IMR-90 (cell line): ENCODE results near the gene TNNC1. TPM values are rescaled to one million over a fixed set of nuclear protein-coding genes. Genes with fewer than 3 reads are reported as not detected.
A peak's percentile ranks its signal among the peaks of the same experiment; 100 is the strongest.

ENCODE experiments used
- ATAC-seq: fragments of 200-7000 bp; cut with Tn5 transposase; 2 replicates; pipeline ENCODE4 v1.9.1; 2020; ENCODE audit warnings: low read depth, mild to moderate bottlenecking, moderate library complexity
- BruUV-seq: library from RNA; stranded (reverse); fragments of 400-500 nt; replicated peaks from 2 replicates; lab custom pipeline; 2021; lab: Mats Ljungman, UMichigan
- CTCF ChIA-PET: fragments of 300-600 bp; formaldehyde crosslinking; extraction: SDS; loops from one replicate; lab custom pipeline; 2021; ENCODE audit warnings: antibody characterized with exemption; lab: Yijun Ruan, JAX
- POLR2A ChIA-PET: fragments of 300-600 bp; sonication (Branson Sonifier 250); formaldehyde crosslinking; loops from one replicate; lab custom pipeline; 2022; ENCODE audit warnings: antibody characterized with exemption; ENCODE audit not compliant: unreplicated experiment; lab: Charles Lee
- DNase-seq: peaks from one replicate; pipeline ENCODE4 v3.0.0; 2013
- H2AFZ ChIP-seq: replicated peaks from 2 replicates; pipeline ENCODE3; 2013; ENCODE audit warnings: low read length, mild to moderate bottlenecking; ENCODE audit not compliant: poor library complexity
- H2AK5ac ChIP-seq: 2 replicates; pipeline ENCODE4 v1.6.1; 2013; ENCODE audit warnings: low read depth, low read length, inconsistent platforms
- H2AK9ac ChIP-seq: replicated peaks from 2 replicates; pipeline ENCODE3; 2013; ENCODE audit warnings: mild to moderate bottlenecking, low read depth, low read length, moderate library complexity; ENCODE audit not compliant: poor library complexity
- H2BK120ac ChIP-seq: 2 replicates; pipeline ENCODE4 v1.6.1; 2013; ENCODE audit warnings: low read depth, low read length, inconsistent platforms
- H2BK15ac ChIP-seq: 3 replicates; pipeline ENCODE4 v1.6.1; 2013; ENCODE audit warnings: low read depth, low read length, inconsistent platforms
- H2BK20ac ChIP-seq: 2 replicates; pipeline ENCODE4 v1.6.1; 2013; ENCODE audit warnings: low read depth, mild to moderate bottlenecking, inconsistent platforms, low read length, moderate library complexity
- H2BK5ac ChIP-seq: 2 replicates; pipeline ENCODE4 v1.6.1; 2013; ENCODE audit warnings: mild to moderate bottlenecking, low read depth, low read length, inconsistent platforms; ENCODE audit not compliant: poor library complexity, severe bottlenecking
- H3K14ac ChIP-seq: replicated peaks from 2 replicates; pipeline ENCODE4 v1.6.1; 2013; ENCODE audit warnings: low read depth, low read length, inconsistent platforms
- H3K18ac ChIP-seq: 2 replicates; pipeline ENCODE4 v1.6.1; 2013; ENCODE audit warnings: low read depth, low read length, control low read depth
- H3K23ac ChIP-seq: 2 replicates; pipeline ENCODE4 v1.6.1; 2013; ENCODE audit warnings: low read depth, low read length, inconsistent platforms
- H3K27ac ChIP-seq: 2 replicates; pipeline ENCODE4 v1.5.1; 2013; ENCODE audit warnings: mild to moderate bottlenecking, control low read depth, low read length; ENCODE audit not compliant: insufficient read depth
- H3K27me3 ChIP-seq: 2 replicates; pipeline ENCODE4 v1.6.1; 2013; ENCODE audit warnings: low read length; ENCODE audit not compliant: control insufficient read depth, insufficient read depth
- H3K36me3 ChIP-seq: 2 replicates; pipeline ENCODE4 v1.6.1; 2013; ENCODE audit warnings: low read length, mixed read lengths; ENCODE audit not compliant: control insufficient read depth, insufficient read depth
- H3K4ac ChIP-seq: 2 replicates; pipeline ENCODE4 v1.6.1; 2013; ENCODE audit warnings: low read depth, low read length, inconsistent platforms
- H3K4me1 ChIP-seq: 2 replicates; pipeline ENCODE4 v1.6.1; 2013; ENCODE audit warnings: low read length, mixed read lengths; ENCODE audit not compliant: control insufficient read depth, insufficient read depth
- H3K4me2 ChIP-seq: 2 replicates; pipeline ENCODE4 v1.6.1; 2013; ENCODE audit warnings: low read depth, mild to moderate bottlenecking, control low read depth, low read length, moderate library complexity
- H3K4me3 ChIP-seq: 2 replicates; pipeline ENCODE4 v1.5.1; 2013; ENCODE audit warnings: low read depth, mild to moderate bottlenecking, control low read depth, low read length, moderate library complexity; ENCODE audit not compliant: insufficient read depth
- H3K56ac ChIP-seq: 2 replicates; pipeline ENCODE4 v1.6.1; 2013; ENCODE audit warnings: low read length, inconsistent platforms; ENCODE audit not compliant: insufficient read depth; ENCODE audit errors: extremely low read depth
- H3K79me1 ChIP-seq, 2 experiments: 2 replicates each; pipeline ENCODE4 v1.6.1; 2013; ENCODE audit warnings: low read length in 2 of 2, inconsistent platforms in 1 of 2, low read depth in 1 of 2
- H3K9ac ChIP-seq: 2 replicates; pipeline ENCODE4 v1.6.1; 2013; ENCODE audit warnings: low read depth, low read length, control low read depth
- H3K9me1 ChIP-seq: 2 replicates; pipeline ENCODE4 v1.6.1; 2013; ENCODE audit warnings: low read length, inconsistent platforms; ENCODE audit not compliant: insufficient read depth
- H3K9me3 ChIP-seq: 2 replicates; pipeline ENCODE4 v1.6.1; 2013; ENCODE audit warnings: low read length; ENCODE audit not compliant: control insufficient read depth, insufficient read depth
- H4K20me1 ChIP-seq: 2 replicates; pipeline ENCODE4 v1.6.1; 2013; ENCODE audit warnings: low read length, inconsistent platforms; ENCODE audit not compliant: insufficient read depth
- H4K5ac ChIP-seq: 2 replicates; pipeline ENCODE4 v1.6.1; 2013; ENCODE audit warnings: mild to moderate bottlenecking, low read depth, low read length, control low read depth
- H4K8ac ChIP-seq, 2 experiments: 2 replicates each; pipeline ENCODE4 v1.6.1; 2013; ENCODE audit warnings: low read depth in 2 of 2, low read length in 2 of 2, control low read depth in 1 of 2, inconsistent platforms in 1 of 2
- H4K91ac ChIP-seq: 2 replicates; pipeline ENCODE4 v1.6.1; 2013; ENCODE audit warnings: low read depth, low read length, inconsistent platforms; ENCODE audit not compliant: insufficient read depth
- CEBPB ChIP-seq: IDR thresholded peaks from 2 replicates; pipeline ENCODE4 v1.6.1; 2012; ENCODE audit warnings: low read depth, low read length, improper control_type of control experiment
- CHD1 ChIP-seq: IDR thresholded peaks from 2 replicates; pipeline ENCODE4 v1.6.1; 2012; ENCODE audit warnings: low read depth, low read length, improper control_type of control experiment
- FOS ChIP-seq: fragments of 150-350 bp; IDR thresholded peaks from 2 replicates; pipeline ENCODE4 v1.6.1; 2016; ENCODE audit warnings: low read depth, low read length
- MAFK ChIP-seq: IDR thresholded peaks from 2 replicates; pipeline ENCODE4 v1.6.1; 2012; ENCODE audit warnings: low read depth, low read length, improper control_type of control experiment
- POLR2A ChIP-seq: IDR thresholded peaks from 2 replicates; pipeline ENCODE4 v1.6.1; 2012; ENCODE audit warnings: mild to moderate bottlenecking, low read depth, low read length
- RCOR1 ChIP-seq: IDR thresholded peaks from 2 replicates; pipeline ENCODE4 v1.6.1; 2012; ENCODE audit warnings: mild to moderate bottlenecking, low read length, improper control_type of control experiment; ENCODE audit not compliant: insufficient replicate concordance
- SMC3 ChIP-seq: fragments of 150-350 bp; IDR thresholded peaks from 2 replicates; pipeline ENCODE4 v1.6.1; 2016; ENCODE audit warnings: low read depth, mild to moderate bottlenecking, antibody characterized with exemption, low read length, moderate library complexity
- WGBS, 2 experiments: methylation state at CpG; one replicate each; pipeline versions ENCODE4 v1.1.5 to v1.1.7; 2013; ENCODE audit warnings: missing lambda C conversion rate in 2 of 2; ENCODE audit not compliant: insufficient read length in 1 of 2; ENCODE audit errors: extremely low coverage in 2 of 2; 5-methylcytosine and 5-hydroxymethylcytosine counted together
- dilution Hi-C: fragments of 300-500 bp; cut with HindIII; formaldehyde crosslinking; loops from one replicate; pipeline ENCODE4 v1.14.3; 2018; ENCODE audit warnings: low sequenced_read_pairs; ENCODE audit not compliant: unreplicated experiment
- in situ Hi-C: fragments of 300-500 bp; cut with MboI; formaldehyde crosslinking; loops from 3 replicates; pipeline ENCODE4 v1.14.3; 2019; ENCODE audit warnings: low sequenced_read_pairs, inconsistent platforms, mixed read lengths
- intact Hi-C: fragments of 100-400 bp; cut with micrococcal nuclease; formaldehyde crosslinking; loops from 2 replicates; pipeline ENCODE4 v1.10.0; 2022
- polyA plus RNA-seq, 3 experiments: library from polyadenylated mRNA; depleted of rRNA; stranded (reverse); fragments of >200 nt; gene quantifications; 2 replicates each; pipeline ENCODE4 v1.2.3, GENCODE V29; 2012; ENCODE audit warnings: low replicate concordance in 1 of 3
- total RNA-seq: library from RNA; depleted of rRNA; stranded (reverse); fragments of >200 nt; gene quantifications from 2 replicates; pipeline ENCODE4 v1.2.3, GENCODE V29; 2012
- TF ChIP-seq, protein P1 (sequence below): fragments of 150-350 bp; IDR thresholded peaks from 2 replicates; pipeline ENCODE4 v1.6.1; 2016; ENCODE audit warnings: low read depth, mild to moderate bottlenecking, low read length, moderate library complexity, borderline replicate concordance

TNNC1 gene
- total and polyA plus RNA-seq, 2 of the 4 experiments (the other 2 are of a cell fraction), result 1.3 to 4.6 TPM

DNA sequence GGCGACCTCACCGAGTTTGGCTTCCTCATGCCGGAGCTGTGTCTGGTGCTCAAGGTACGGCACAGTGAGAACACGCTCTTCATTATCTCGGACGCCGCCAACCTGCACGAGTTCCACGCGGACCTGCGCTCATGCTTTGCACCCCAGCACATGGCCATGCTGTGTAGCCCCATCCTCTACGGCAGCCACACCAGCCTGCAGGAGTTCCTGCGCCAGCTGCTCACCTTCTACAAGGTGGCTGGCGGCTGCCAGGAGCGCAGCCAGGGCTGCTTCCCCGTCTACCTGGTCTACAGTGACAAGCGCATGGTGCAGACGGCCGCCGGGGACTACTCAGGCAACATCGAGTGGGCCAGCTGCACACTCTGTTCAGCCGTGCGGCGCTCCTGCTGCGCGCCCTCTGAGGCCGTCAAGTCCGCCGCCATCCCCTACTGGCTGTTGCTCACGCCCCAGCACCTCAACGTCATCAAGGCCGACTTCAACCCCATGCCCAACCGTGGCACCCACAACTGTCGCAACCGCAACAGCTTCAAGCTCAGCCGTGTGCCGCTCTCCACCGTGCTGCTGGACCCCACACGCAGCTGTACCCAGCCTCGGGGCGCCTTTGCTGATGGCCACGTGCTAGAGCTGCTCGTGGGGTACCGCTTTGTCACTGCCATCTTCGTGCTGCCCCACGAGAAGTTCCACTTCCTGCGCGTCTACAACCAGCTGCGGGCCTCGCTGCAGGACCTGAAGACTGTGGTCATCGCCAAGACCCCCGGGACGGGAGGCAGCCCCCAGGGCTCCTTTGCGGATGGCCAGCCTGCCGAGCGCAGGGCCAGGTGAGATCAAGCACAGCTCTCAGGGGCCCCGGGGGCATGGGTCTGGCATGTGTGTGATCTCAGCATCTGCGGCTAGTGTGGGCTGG is 34.2 kb upstream of the TNNC1 start:
- in situ Hi-C loops, result no loop called here
- POLR2A ChIA-PET, result no interaction called here

More for the DNA sequence above, 34.2 kb upstream of the TNNC1 start:
- H3K56ac ChIP-seq, result no peak overlapping the region
- no peak overlapping the region for H3K18ac ChIP-seq
- H3K9me3 ChIP-seq, result no peaks in the 10 kb centered on the region
- no peak overlapping the region for H3K4ac ChIP-seq
- H2BK15ac ChIP-seq, result no peak overlapping the region
- intact Hi-C loops (no loop called here), dilution Hi-C loops (no loop called here)
- no peak overlapping the region for H2AK5ac ChIP-seq
- no peak overlapping the region for H3K9ac ChIP-seq
- H3K9me1 ChIP-seq, result peaks cover 8% of the 10 kb centered on the region; the same call in 1 of the 2 replicates
- no peak for ATAC-seq
- H3K27me3 ChIP-seq, result no peaks in the 10 kb centered on the region
- H4K20me1 ChIP-seq, result peaks cover 24% of the 10 kb centered on the region
- TF ChIP-seq RCOR1 (no peak), CHD1 (no peak), POLR2A (no peak), FOS (no peak), MAFK (no peak), CEBPB (no peak), SMC3 (no peak)
- TF ChIP-seq, protein P1, sequence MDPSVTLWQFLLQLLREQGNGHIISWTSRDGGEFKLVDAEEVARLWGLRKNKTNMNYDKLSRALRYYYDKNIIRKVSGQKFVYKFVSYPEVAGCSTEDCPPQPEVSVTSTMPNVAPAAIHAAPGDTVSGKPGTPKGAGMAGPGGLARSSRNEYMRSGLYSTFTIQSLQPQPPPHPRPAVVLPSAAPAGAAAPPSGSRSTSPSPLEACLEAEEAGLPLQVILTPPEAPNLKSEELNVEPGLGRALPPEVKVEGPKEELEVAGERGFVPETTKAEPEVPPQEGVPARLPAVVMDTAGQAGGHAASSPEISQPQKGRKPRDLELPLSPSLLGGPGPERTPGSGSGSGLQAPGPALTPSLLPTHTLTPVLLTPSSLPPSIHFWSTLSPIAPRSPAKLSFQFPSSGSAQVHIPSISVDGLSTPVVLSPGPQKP, result no peak
- no peak overlapping the region for H3K14ac ChIP-seq
- H2AK9ac ChIP-seq, result peak overlapping the region; percentile 57
- peaks cover 11% of the 10 kb centered on the region; the same call in 1 of the 2 replicates for H3K4me1 ChIP-seq
- H3K23ac ChIP-seq, result no peak overlapping the region
- no peak overlapping the region for H3K4me2 ChIP-seq
- peaks cover 82% of the 10 kb centered on the region for H3K36me3 ChIP-seq
- DNase-seq, result no peak
- 96% methylated on average over 49 of the region's 59 CpGs; no CpG with 5 or more reads in 1 of the 2 experiments for WGBS, 2 experiments
- peaks cover 4 to 39% of the 10 kb centered on the region in 2 experiments; a peak in 3 of 4 replicates for H3K79me1 ChIP-seq
- no peak overlapping the region for H2BK5ac ChIP-seq
- no peak overlapping the region for H4K5ac ChIP-seq
- H3K27ac ChIP-seq, result no peak overlapping the region
- no peak overlapping the region for H2BK20ac ChIP-seq
- no peak overlapping the region for H4K91ac ChIP-seq
- no peak overlapping the region for H2BK120ac ChIP-seq
- CTCF ChIA-PET, result no interaction called here
- H3K4me3 ChIP-seq, result no peak overlapping the region
- H2AFZ ChIP-seq, result no peak overlapping the region
- no peak overlapping the region for H4K8ac ChIP-seq
- BruUV-seq, result no TSS peak
